Colonic mucosa (tissue), 4 donors: ENCODE results near the gene TAF12. TPM values are rescaled to one million over a fixed set of nuclear protein-coding genes. Genes with fewer than 3 reads are reported as not detected.
A peak's percentile ranks its signal among the peaks of the same experiment; 100 is the strongest.
"Not testable (repeated sequence)": the region's sequence is repeated elsewhere in the genome, so short reads cannot be mapped to it uniquely, and the experiment has no call there.

ENCODE experiments used
- DNase-seq: peaks from one replicate; pipeline ENCODE4 v3.0.0-alpha.2; 2020
- H3K27ac ChIP-seq: fragments of 200-600 bp; one replicate; pipeline ENCODE4 v1.8.0; 2021
- H3K27me3 ChIP-seq: fragments of 200-600 bp; one replicate; pipeline ENCODE4 v1.8.0; 2021
- H3K36me3 ChIP-seq: fragments of 200-600 bp; one replicate; pipeline ENCODE4 v1.8.0; 2021
- H3K4me1 ChIP-seq: fragments of 200-600 bp; one replicate; pipeline ENCODE4 v1.8.0; 2021; ENCODE audit warnings: mild to moderate bottlenecking
- H3K4me3 ChIP-seq: fragments of 200-600 bp; one replicate; pipeline ENCODE4 v1.8.0; 2021
- H3K9ac ChIP-seq, 2 donors: one replicate each; pipeline ENCODE4 v1.7.0; 2013; ENCODE audit warnings: control low read depth in 2 of 2, low read depth in 2 of 2, low read length in 2 of 2
- H3K9me3 ChIP-seq: fragments of 200-600 bp; one replicate; pipeline ENCODE4 v1.8.0; 2021
- intact Hi-C: fragments of 100-400 bp; cut with DNase I; formaldehyde crosslinking; loops from one replicate; pipeline ENCODE4 v1.14.1; 2022
- total RNA-seq, 2 donors: library from RNA; stranded (reverse); fragmentation: NEBNext Ultra II Directional in 1 of 2; extraction: Animal tissue kit (Norgen Biotek cat#: 25700) in 1 of 2; gene quantifications; one replicate each; pipeline ENCODE4 v1.2.1, GENCODE V29; 2021
- TF ChIP-seq, protein P1 (sequence below): fragments of 200-600 bp; IDR thresholded peaks from one replicate; pipeline ENCODE4 v1.8.0; 2022; ENCODE audit warnings: antibody characterized with exemption, mild to moderate bottlenecking
- donor health status: healthy.
- donor health status: DM: no; HTN: no; CAD: no.
- donor health status: DM: no; HTN: no; CAD: no.

TAF12 gene
- total RNA-seq, 2 donors from 2014 or later: 14.5 to 16.9 TPM

DNA sequence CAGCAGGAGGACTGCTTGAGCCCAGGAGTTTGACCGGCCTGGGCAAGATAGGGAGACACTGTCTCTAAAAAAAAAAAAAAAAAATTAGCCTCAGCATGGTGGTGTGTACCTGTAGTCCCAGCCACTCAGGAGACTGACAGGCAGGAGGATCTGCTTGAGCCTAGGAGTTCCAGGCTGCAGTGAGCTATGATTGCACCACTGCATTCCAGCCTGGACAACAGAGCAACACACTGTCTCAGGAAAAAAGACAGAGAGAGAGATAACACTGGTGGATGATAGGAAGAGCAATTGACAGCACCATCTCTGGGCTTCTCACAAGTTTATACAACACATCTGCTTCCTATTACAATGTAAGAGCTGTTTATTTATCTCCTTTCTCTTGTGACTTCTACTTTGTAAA lies 3.2 kb upstream of the TAF12 start:
- Histone ChIP-seq H3K27me3 (no peaks in the 10 kb centered on the region), H3K9ac (no peak overlapping the region), H3K4me3 (no peak overlapping the region), H3K27ac (no peak overlapping the region), H3K36me3 (no peaks in the 10 kb centered on the region), H3K4me1 (peaks cover 18% of the 10 kb centered on the region), H3K9me3 (no peaks in the 10 kb centered on the region)
- intact Hi-C loops: no loop called here
- TF ChIP-seq, protein P1, sequence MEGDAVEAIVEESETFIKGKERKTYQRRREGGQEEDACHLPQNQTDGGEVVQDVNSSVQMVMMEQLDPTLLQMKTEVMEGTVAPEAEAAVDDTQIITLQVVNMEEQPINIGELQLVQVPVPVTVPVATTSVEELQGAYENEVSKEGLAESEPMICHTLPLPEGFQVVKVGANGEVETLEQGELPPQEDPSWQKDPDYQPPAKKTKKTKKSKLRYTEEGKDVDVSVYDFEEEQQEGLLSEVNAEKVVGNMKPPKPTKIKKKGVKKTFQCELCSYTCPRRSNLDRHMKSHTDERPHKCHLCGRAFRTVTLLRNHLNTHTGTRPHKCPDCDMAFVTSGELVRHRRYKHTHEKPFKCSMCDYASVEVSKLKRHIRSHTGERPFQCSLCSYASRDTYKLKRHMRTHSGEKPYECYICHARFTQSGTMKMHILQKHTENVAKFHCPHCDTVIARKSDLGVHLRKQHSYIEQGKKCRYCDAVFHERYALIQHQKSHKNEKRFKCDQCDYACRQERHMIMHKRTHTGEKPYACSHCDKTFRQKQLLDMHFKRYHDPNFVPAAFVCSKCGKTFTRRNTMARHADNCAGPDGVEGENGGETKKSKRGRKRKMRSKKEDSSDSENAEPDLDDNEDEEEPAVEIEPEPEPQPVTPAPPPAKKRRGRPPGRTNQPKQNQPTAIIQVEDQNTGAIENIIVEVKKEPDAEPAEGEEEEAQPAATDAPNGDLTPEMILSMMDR: no peak
- no peak for DNase-seq

- H3K27ac ChIP-seq, H3K36me3 ChIP-seq, H3K27me3 ChIP-seq, H3K4me3 ChIP-seq, DNase-seq, intact Hi-C loops, H3K9ac ChIP-seq, H3K9me3 ChIP-seq: not testable (repeated sequence)
- H3K4me1 ChIP-seq: peaks cover 18% of the 10 kb centered on the region
Measured at GRCh38 chr1:28645406-28645805, 2.5 kb upstream of the TAF12 start.

GRCh38 chr1:28644494-28644893 lies 1.6 kb upstream of the TAF12 start:
- Histone ChIP-seq H3K9me3 (no peaks in the 10 kb centered on the region), H3K27ac (peak overlapping the region; percentile 88), H3K9ac (peak overlapping the region in 1 of 2 donors; percentile 100), H3K36me3 (no peaks in the 10 kb centered on the region), H3K4me3 (no peak overlapping the region), H3K27me3 (no peaks in the 10 kb centered on the region), H3K4me1 (peaks cover 18% of the 10 kb centered on the region)
- DNase-seq: no peak
- TF ChIP-seq, protein P1: no peak
- intact Hi-C loops: loop anchor here (5.0 kb wide), 1 partner anchor 93 kb away; the partner anchor contains the start of gene YTHDF2

GRCh38 chr1:28642056-28642846 lies 616 bp downstream of the TAF12 start:
- no peaks in the 10 kb centered on the region for H3K9me3 ChIP-seq
- H3K4me1 ChIP-seq: peaks cover 12% of the 10 kb centered on the region
- TF ChIP-seq, protein P1: no peak
- H3K27me3 ChIP-seq: no peaks in the 10 kb centered on the region
- peak overlapping the region; percentile 88 for H3K4me3 ChIP-seq
- peak overlapping the region; percentile 88 for H3K27ac ChIP-seq
- H3K36me3 ChIP-seq: no peaks in the 10 kb centered on the region
- no peak for DNase-seq
- intact Hi-C loops: loop anchor here (5.0 kb wide), 1 partner anchor 95 kb away; the partner anchor contains the start of gene YTHDF2
- peak overlapping the region; percentile 94 to 100 for H3K9ac ChIP-seq

DNA sequence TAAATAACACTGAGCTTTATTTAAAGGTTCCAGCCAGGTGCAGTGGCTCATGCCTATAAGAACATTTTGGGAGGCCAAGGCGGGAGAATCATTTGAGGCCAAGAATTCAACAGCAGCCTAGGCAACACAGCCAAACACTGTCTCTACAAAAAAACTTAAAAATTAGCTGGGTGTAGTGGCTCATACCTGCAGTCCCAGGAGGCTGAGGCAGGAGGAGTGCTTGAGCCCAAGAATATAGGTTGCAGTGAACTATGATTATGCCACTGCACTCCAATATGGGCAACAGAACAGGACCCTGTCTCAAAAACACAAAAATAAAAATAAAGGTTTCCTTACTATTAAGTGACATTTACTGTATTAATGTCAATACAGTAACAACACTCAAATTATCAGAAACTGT lies 2.1 kb downstream of the TAF12 start:
- Histone ChIP-seq H3K27me3 (no peaks in the 10 kb centered on the region), H3K4me3 (no peak overlapping the region), H3K36me3 (no peaks in the 10 kb centered on the region), H3K27ac (no peak overlapping the region), H3K9me3 (no peaks in the 10 kb centered on the region), H3K4me1 (peaks cover 12% of the 10 kb centered on the region), H3K9ac (no peak overlapping the region)
- TF ChIP-seq, protein P1: no peak
- DNase-seq: no peak
- intact Hi-C loops: loop anchor here (5.0 kb wide), 1 partner anchor 97 kb away; the partner anchor contains the start of gene YTHDF2

DNA sequence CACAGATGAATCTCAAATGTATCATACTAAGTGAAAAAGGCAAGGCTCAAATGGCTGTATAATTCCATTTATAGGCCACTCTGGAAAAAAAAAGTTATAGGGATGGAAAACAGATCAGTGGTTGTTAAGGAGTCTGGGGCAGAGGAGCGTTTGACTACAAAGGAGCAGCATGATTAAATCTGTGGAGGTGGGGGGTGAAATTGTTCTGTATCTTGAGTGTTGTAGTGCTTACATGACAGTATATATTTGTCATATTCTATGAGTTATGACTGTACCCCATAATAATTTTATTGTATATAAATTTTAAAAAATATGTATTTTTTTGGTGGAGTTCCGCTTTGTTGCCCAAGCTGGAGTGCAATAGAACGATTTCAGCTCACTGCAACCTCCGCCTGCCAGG lies 10.3 kb downstream of the TAF12 start:
- H3K9me3 ChIP-seq: no peaks in the 10 kb centered on the region
- H3K36me3 ChIP-seq: no peaks in the 10 kb centered on the region
- no peak overlapping the region for H3K4me3 ChIP-seq
- no peak for DNase-seq
- H3K27me3 ChIP-seq: no peaks in the 10 kb centered on the region
- no peak overlapping the region for H3K27ac ChIP-seq
- H3K4me1 ChIP-seq: no peaks in the 10 kb centered on the region
- no peak overlapping the region for H3K9ac ChIP-seq
- intact Hi-C loops: no loop called here
- TF ChIP-seq, protein P1: no peak
